HepG2 (cell line): ENCODE results near the gene STK32B. TPM values are rescaled to one million over a fixed set of nuclear protein-coding genes. Genes with fewer than 3 reads are reported as not detected.

Experiments used
- ATAC-seq: fragments of 200-7000 bp; cut with Tn5 transposase; 3 replicates; pipeline ENCODE4 v1.9.1; 2020; ENCODE audit warnings: mild to moderate bottlenecking, moderate library complexity
- BruUV-seq: library from RNA; stranded (reverse); fragments of 400-500 nt; replicated peaks from 2 replicates; lab custom pipeline; 2021; lab: Mats Ljungman, UMichigan
- CTCF ChIA-PET: fragments of 300-600 bp; formaldehyde crosslinking; extraction: SDS; loops from one replicate; lab custom pipeline; 2021; ENCODE audit warnings: low total read pairs, inconsistent platforms, low intra/inter-chr PET ratio; lab: Yijun Ruan, JAX
- POLR2A ChIA-PET: fragments of 350-600 bp; sonication (Branson Sonifier 250); formaldehyde crosslinking; loops from one replicate; lab custom pipeline; 2020; ENCODE audit warnings: antibody characterized with exemption, inconsistent platforms; lab: Yijun Ruan, JAX
- DNase-seq: peaks from one replicate; pipeline ENCODE4 v3.0.0-alpha.2; 2015; ENCODE audit warnings: low spot score
- FAIRE-seq: peaks from 3 replicates; lab custom pipeline; 2011; peaks lifted over from hg19 to GRCh38; lab: Jason Lieb, UNC
- H2AFZ ChIP-seq: one replicate; pipeline ENCODE4 v1.6.1; 2011; ENCODE audit warnings: low read length, inconsistent platforms
- H3K27ac ChIP-seq: fragments of 300-600 bp; 3 replicates; pipeline ENCODE4 v1.8.0; 2011; ENCODE audit warnings: mixed run types, mild to moderate bottlenecking, mixed read lengths, low read length, inconsistent platforms; ENCODE audit not compliant: insufficient read depth; ENCODE audit errors: extremely low read length
- H3K27me3 ChIP-seq, 2 experiments: fragments of 200-600 bp in 1 of 2; 2 replicates in 1 of 2; 3 replicates in 1 of 2; pipeline versions ENCODE4 v1.6.0 to v1.8.0; 2011; ENCODE audit warnings: low read length in 2 of 2, mild to moderate bottlenecking in 2 of 2, moderate library complexity in 2 of 2, inconsistent platforms in 1 of 2; ENCODE audit not compliant: insufficient read depth in 2 of 2, control insufficient read depth in 1 of 2
- H3K36me3 ChIP-seq, 2 experiments: fragments of 200-600 bp in 1 of 2; replicated peaks in 1 of 2; 2 replicates in 1 of 2; 3 replicates in 1 of 2; pipeline versions ENCODE4 v1.5.1 to v1.8.0; 2011; ENCODE audit warnings: low read length in 2 of 2, inconsistent platforms in 1 of 2; ENCODE audit not compliant: insufficient read depth in 2 of 2, control insufficient read depth in 1 of 2
- H3K4me1 ChIP-seq: 2 replicates; pipeline ENCODE4 v1.5.1; 2012; ENCODE audit warnings: low read length, inconsistent platforms; ENCODE audit not compliant: insufficient read depth
- H3K4me2 ChIP-seq: 2 replicates; pipeline ENCODE4 v1.6.0; 2011; ENCODE audit warnings: low read depth, low read length, inconsistent platforms
- H3K4me3 ChIP-seq, 3 experiments: fragments of 200-600 bp in 1 of 3; sonication (generic), shearing (Covaris generic) in 1 of 3; replicated peaks in 1 of 3; 2 replicates each; pipeline ENCODE4 v1.5.1; 2011 to 2016; ENCODE audit warnings: low read length in 3 of 3, inconsistent platforms in 2 of 3, low read depth in 2 of 3, mild to moderate bottlenecking in 2 of 3, control low read depth in 1 of 3, mixed read lengths in 1 of 3; ENCODE audit not compliant: insufficient read depth in 1 of 3
- H3K79me2 ChIP-seq: one replicate; pipeline ENCODE4 v1.6.1; 2011; ENCODE audit warnings: low read length, inconsistent platforms; ENCODE audit not compliant: insufficient read depth
- H3K9ac ChIP-seq: 2 replicates; pipeline ENCODE4 v1.6.0; 2011; ENCODE audit warnings: mild to moderate bottlenecking, low read depth, low read length, inconsistent platforms; ENCODE audit not compliant: insufficient read depth
- H3K9me3 ChIP-seq: 2 replicates; pipeline ENCODE4 v1.5.1; 2012; ENCODE audit warnings: mild to moderate bottlenecking, low read length
- H4K20me1 ChIP-seq: 2 replicates; pipeline ENCODE4 v1.6.0; 2011; ENCODE audit warnings: inconsistent platforms, mild to moderate bottlenecking, low read length, moderate library complexity; ENCODE audit not compliant: insufficient read depth
- AKAP8 ChIP-seq: sonication (generic); formaldehyde crosslinking; IDR thresholded peaks from 2 replicates; pipeline ENCODE4 v1.5.1; 2020; ENCODE audit warnings: mild to moderate bottlenecking, missing genetic modification reagents
- ELF1 ChIP-seq: sonication (generic); formaldehyde crosslinking; IDR thresholded peaks from 2 replicates; pipeline ENCODE4 v1.4.0; 2020; ENCODE audit warnings: missing genetic modification reagents
- NFAT5 ChIP-seq: sonication (generic); formaldehyde crosslinking; IDR thresholded peaks from 2 replicates; pipeline ENCODE4 v1.4.0; 2020; ENCODE audit warnings: missing genetic modification reagents
- TOE1 ChIP-seq: sonication (generic); formaldehyde crosslinking; IDR thresholded peaks from 2 replicates; pipeline ENCODE4 v1.4.0; 2020; ENCODE audit warnings: mild to moderate bottlenecking, missing genetic modification reagents
- ZNF256 ChIP-seq: sonication (generic); formaldehyde crosslinking; conservative IDR thresholded peaks from 2 replicates; pipeline ENCODE4 v1.4.0; 2020; ENCODE audit warnings: missing genetic modification reagents
- ZNF749 ChIP-seq: sonication (generic); formaldehyde crosslinking; IDR thresholded peaks from 2 replicates; pipeline ENCODE4 v1.8.0; 2022; ENCODE audit warnings: mild to moderate bottlenecking, missing genetic modification reagents, moderate library complexity, borderline replicate concordance
- WGBS: methylation state at CpG from one replicate; pipeline ENCODE4 v1.1.6; 2017; ENCODE audit warnings: low lambda C conversion rate; 5-methylcytosine and 5-hydroxymethylcytosine counted together
- in situ Hi-C: cut with HindIII; loops from 2 replicates; pipeline ENCODE4 v1.10.0; 2017; ENCODE audit warnings: low pct_unique_long_range_greater_than_20kb; ENCODE audit not compliant: extremely low pct_ligation_motif_present
- intact Hi-C: fragments of 100-400 bp; cut with micrococcal nuclease; formaldehyde crosslinking; loops from one replicate; pipeline ENCODE4 v1.10.0; 2022; ENCODE audit not compliant: unreplicated experiment
- polyA plus RNA-seq, 8 experiments: library from polyadenylated mRNA; depleted of rRNA in 3 of 8; stranded (reverse) in 7 of 8; unstranded in 1 of 8; fragments of >200 nt; fragmentation: Illumina TruSeq in 4 of 8; extraction: Trizol in 4 of 8; gene quantifications; 2 replicates each; pipeline versions ENCODE4 v1.2.1 to v1.2.3, GENCODE V29; 2011 to 2016; ENCODE audit warnings: low read depth in 4 of 8, missing spikeins in 1 of 8, mixed read lengths in 1 of 8; ENCODE audit not compliant: insufficient read depth in 1 of 8
- total RNA-seq, 5 experiments: library from RNA; depleted of rRNA; stranded (reverse); fragments of >200 nt; fragmentation: Illumina TruSeq; extraction: Trizol; gene quantifications; 2 replicates each; pipeline ENCODE4 v1.2.3, GENCODE V29; 2016; ENCODE audit warnings: low read depth in 1 of 5
- TF ChIP-seq, protein P1 (sequence below): sonication (generic); formaldehyde crosslinking; IDR thresholded peaks from 2 replicates; pipeline ENCODE4 v1.8.1; 2022; ENCODE audit warnings: low read depth, mild to moderate bottlenecking, missing genetic modification reagents
- TF ChIP-seq, protein P2 (sequence below): sonication (generic); formaldehyde crosslinking; IDR thresholded peaks from 2 replicates; pipeline ENCODE4 v1.8.1; 2023; ENCODE audit warnings: missing genetic modification reagents, mild to moderate bottlenecking, borderline replicate concordance
- TF ChIP-seq, protein P3 (sequence below), 2 experiments: sonication (generic) in 1 of 2; formaldehyde crosslinking in 1 of 2; IDR thresholded peaks; 2 replicates each; pipeline versions ENCODE4 v1.6.1 to v1.9.0; 2014 to 2022; ENCODE audit warnings: antibody characterized with exemption in 1 of 2, borderline replicate concordance in 1 of 2, inconsistent platforms in 1 of 2, low read depth in 1 of 2, missing genetic modification reagents in 1 of 2

STK32B gene
- total and polyA plus RNA-seq, 2 of the 13 experiments (the other 11 are each of a cell fraction or from before 2014, with no cell fraction given): not detected

DNA sequence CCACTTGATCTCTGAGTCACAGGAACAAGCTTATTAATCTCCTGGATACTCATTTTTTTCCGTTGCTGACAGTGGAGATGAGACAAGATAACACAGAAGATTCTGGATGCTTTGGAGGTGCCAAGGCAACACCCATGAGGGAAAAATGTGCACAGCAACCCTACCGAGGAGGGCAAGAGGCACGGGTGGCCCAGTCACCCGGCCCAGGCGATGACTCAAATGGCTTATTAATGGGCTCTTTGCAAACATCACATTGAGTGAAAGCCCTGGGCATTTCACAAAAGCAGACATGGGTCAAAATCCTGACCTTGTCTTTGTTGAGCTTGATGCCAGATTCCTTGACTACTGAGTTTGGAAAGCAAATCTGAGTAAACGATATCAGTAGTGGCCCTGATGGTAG is 315.1 kb downstream of the STK32B start:
- no peak for ATAC-seq
- WGBS: 0% methylated on average over 3 of the region's 6 CpGs
- H3K9ac ChIP-seq: no peak overlapping the region
- H3K9me3 ChIP-seq: no peaks in the 10 kb centered on the region
- no peak overlapping the region for H3K4me2 ChIP-seq
- DNase-seq: no peak
- no peak overlapping the region for H3K4me3 ChIP-seq
- ChIA-PET CTCF (no interaction called here), POLR2A (no interaction called here)
- no peaks in the 10 kb centered on the region for H3K27me3 ChIP-seq
- no peaks in the 10 kb centered on the region for H3K79me2 ChIP-seq
- H3K36me3 ChIP-seq: no peaks in the 10 kb centered on the region
- no peak overlapping the region for H3K27ac ChIP-seq
- BruUV-seq: no TSS peak
- FAIRE-seq: no peak
- H3K4me1 ChIP-seq: no peaks in the 10 kb centered on the region
- in situ Hi-C loops (no loop called here), intact Hi-C loops (no loop called here)
- no peak overlapping the region for H2AFZ ChIP-seq
- H4K20me1 ChIP-seq: no peaks in the 10 kb centered on the region; the same call in 1 of the 2 replicates
- TF ChIP-seq, protein P1, sequence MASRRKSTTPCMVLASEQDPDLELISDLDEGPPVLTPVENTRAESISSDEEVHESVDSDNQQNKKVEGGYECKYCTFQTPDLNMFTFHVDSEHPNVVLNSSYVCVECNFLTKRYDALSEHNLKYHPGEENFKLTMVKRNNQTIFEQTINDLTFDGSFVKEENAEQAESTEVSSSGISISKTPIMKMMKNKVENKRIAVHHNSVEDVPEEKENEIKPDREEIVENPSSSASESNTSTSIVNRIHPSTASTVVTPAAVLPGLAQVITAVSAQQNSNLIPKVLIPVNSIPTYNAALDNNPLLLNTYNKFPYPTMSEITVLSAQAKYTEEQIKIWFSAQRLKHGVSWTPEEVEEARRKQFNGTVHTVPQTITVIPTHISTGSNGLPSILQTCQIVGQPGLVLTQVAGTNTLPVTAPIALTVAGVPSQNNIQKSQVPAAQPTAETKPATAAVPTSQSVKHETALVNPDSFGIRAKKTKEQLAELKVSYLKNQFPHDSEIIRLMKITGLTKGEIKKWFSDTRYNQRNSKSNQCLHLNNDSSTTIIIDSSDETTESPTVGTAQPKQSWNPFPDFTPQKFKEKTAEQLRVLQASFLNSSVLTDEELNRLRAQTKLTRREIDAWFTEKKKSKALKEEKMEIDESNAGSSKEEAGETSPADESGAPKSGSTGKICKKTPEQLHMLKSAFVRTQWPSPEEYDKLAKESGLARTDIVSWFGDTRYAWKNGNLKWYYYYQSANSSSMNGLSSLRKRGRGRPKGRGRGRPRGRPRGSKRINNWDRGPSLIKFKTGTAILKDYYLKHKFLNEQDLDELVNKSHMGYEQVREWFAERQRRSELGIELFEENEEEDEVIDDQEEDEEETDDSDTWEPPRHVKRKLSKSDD: no peak
- TF ChIP-seq ZNF749 (no peak), TOE1 (CRISPR knock-in tag) (no peak), ZNF256 (CRISPR knock-in tag) (no peak), ELF1 (CRISPR knock-in tag) (no peak), AKAP8 (CRISPR knock-in tag) (no peak), NFAT5 (CRISPR knock-in tag) (no peak)
- TF ChIP-seq, protein P2, sequence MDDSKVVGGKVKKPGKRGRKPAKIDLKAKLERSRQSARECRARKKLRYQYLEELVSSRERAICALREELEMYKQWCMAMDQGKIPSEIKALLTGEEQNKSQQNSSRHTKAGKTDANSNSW (CRISPR knock-in tag): no peak
- TF ChIP-seq, protein P3, sequence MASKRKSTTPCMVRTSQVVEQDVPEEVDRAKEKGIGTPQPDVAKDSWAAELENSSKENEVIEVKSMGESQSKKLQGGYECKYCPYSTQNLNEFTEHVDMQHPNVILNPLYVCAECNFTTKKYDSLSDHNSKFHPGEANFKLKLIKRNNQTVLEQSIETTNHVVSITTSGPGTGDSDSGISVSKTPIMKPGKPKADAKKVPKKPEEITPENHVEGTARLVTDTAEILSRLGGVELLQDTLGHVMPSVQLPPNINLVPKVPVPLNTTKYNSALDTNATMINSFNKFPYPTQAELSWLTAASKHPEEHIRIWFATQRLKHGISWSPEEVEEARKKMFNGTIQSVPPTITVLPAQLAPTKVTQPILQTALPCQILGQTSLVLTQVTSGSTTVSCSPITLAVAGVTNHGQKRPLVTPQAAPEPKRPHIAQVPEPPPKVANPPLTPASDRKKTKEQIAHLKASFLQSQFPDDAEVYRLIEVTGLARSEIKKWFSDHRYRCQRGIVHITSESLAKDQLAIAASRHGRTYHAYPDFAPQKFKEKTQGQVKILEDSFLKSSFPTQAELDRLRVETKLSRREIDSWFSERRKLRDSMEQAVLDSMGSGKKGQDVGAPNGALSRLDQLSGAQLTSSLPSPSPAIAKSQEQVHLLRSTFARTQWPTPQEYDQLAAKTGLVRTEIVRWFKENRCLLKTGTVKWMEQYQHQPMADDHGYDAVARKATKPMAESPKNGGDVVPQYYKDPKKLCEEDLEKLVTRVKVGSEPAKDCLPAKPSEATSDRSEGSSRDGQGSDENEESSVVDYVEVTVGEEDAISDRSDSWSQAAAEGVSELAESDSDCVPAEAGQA (IDR thresholded peaks at IDR 0.05; ENCODE audit: low read depth): no peak
- TF ChIP-seq, protein P3 (CRISPR knock-in tag; IDR thresholded peaks at IDR 0.05; ENCODE audit: borderline replicate concordance): no peak
